Psoas muscle (tissue), 8 donors: ENCODE data around the gene TUSC2. TPM values are rescaled to one million over a fixed set of nuclear protein-coding genes. Genes with fewer than 3 reads are reported as not detected.

Experiments used
- ATAC-seq, 4 donors: fragments of 200-7000 bp; cut with Tn5 transposase; one replicate each; pipeline ENCODE4 v1.9.1; 2020; ENCODE audit warnings: moderate library complexity in 3 of 4, mild to moderate bottlenecking in 2 of 4
- DNase-seq, 2 donors: peaks; one replicate each; pipeline ENCODE4 v3.0.0-alpha.2; 2020
- H3K27ac ChIP-seq: fragments of 200-600 bp; one replicate; pipeline ENCODE4 v1.8.0; 2022
- H3K27me3 ChIP-seq, 3 donors: fragments of 200-600 bp in 1 of 3; one replicate each; pipeline versions ENCODE4 v1.6.1 to v1.8.0; 2013 to 2022; ENCODE audit warnings: low read length in 2 of 3, mild to moderate bottlenecking in 2 of 3, moderate library complexity in 1 of 3; ENCODE audit not compliant: insufficient read depth in 3 of 3
- H3K36me3 ChIP-seq, 2 donors: fragments of 200-600 bp in 1 of 2; one replicate each; pipeline versions ENCODE4 v1.6.1 to v1.8.0; 2013 to 2022; ENCODE audit warnings: low read depth in 1 of 2, mild to moderate bottlenecking in 1 of 2, moderate library complexity in 1 of 2; ENCODE audit not compliant: insufficient read depth in 1 of 2
- H3K4me1 ChIP-seq: fragments of 200-600 bp; one replicate; pipeline ENCODE4 v1.8.0; 2022
- H3K4me3 ChIP-seq: fragments of 200-600 bp; one replicate; pipeline ENCODE4 v1.8.0; 2022; ENCODE audit warnings: mild to moderate bottlenecking
- H3K9me3 ChIP-seq: fragments of 200-600 bp; one replicate; pipeline ENCODE4 v1.8.0; 2022
- WGBS, 3 donors: extraction: QIAGEN DNeasy Blood & Tissue Kit; methylation state at CpG; one replicate each; pipeline versions ENCODE4 v1.1.6 to v1.1.7; 2013; 5-methylcytosine and 5-hydroxymethylcytosine counted together
- intact Hi-C, 2 donors: fragments of 100-400 bp; cut with DNase I; formaldehyde crosslinking; loops; one replicate each; pipeline versions ENCODE4 v1.11.0 to v1.14.2; 2022
- polyA plus RNA-seq, 3 donors: library from polyadenylated mRNA; stranded (reverse); fragments of 200-250 nt; gene quantifications; one replicate each; pipeline ENCODE4 v1.2.3, GENCODE V29; 2013
- total RNA-seq, 4 donors: library from RNA; stranded (reverse); fragmentation: NEBNext Ultra II Directional in 2 of 4; extraction: Animal tissue kit (Norgen Biotek cat#: 25700) in 2 of 4; gene quantifications; one replicate each; pipeline versions ENCODE4 v1.2.1 to v1.2.4, GENCODE V29; 2021 to 2023
- TF ChIP-seq, protein P1 (sequence below): fragments of 200-600 bp; IDR thresholded peaks from one replicate; pipeline ENCODE4 v1.8.0; 2022; ENCODE audit warnings: antibody characterized with exemption
- donor health status: healthy with polysubstance abuse.
- donor health status: DM: no; HTN: no; CAD: no; lungs with moderate emphysema.
- donor health status: Bipolar disorder and iron deficiency.
- donor health status: healthy.
- donor health status: DM: yes; HTN: yes; CAD: no.
- donor health status: DM: no; HTN: no; CAD: no.
- donor health status: DM: no; HTN: no; CAD: no.
- donor health status: DM: yes; HTN: yes; CAD: no.

Gene TUSC2
- total and polyA plus RNA-seq, 7 donors: 31.5 to 100 (median 38.0) TPM

DNA sequence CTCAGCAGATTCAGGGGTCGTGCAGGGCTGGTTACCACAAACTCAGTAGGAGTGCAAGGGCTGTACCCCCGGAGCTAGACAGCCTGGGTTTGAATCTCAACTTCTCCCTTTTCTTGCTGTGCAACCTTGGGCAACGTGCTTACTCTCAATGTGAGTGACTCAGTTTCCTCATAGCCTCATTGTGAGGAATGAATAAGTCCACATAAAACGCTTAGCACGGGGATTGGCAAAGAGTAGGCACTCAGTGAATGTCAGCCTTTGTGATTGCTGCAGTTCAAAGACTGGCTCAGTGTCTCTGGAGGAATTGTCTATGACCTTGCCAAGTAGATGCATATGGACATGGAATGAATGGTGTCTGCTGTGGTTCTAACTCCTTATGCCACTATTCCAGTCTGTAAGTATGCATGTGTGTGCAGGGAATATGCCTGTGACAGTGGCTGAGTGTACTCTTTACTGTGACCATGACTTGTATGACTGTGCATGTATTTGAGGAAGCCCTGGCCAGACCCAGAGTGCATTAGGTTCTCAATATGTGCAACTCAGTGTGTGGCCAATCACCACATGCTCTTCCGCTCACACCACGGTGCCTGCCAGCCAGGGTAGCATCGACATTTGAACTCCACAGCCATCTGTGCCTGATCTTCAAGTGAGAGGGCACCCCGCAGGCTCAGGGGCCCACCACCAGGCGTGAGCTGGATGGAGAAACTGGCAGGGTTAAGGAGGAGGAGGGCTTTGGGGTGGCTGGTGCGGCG, 27.9 kb downstream of the TUSC2 start:
- H3K27me3 ChIP-seq: no peaks in the 10 kb centered on the region
- peak overlapping the region; percentile 76 for H3K4me3 ChIP-seq
- DNase-seq (peak in 1 of 2 donors; percentile 71), ATAC-seq (peak in 3 of 4 donors; percentile 17 to 31 (median 30))
- H3K27ac ChIP-seq: peak overlapping the region; percentile 88
- H3K4me1 ChIP-seq: peaks cover 29% of the 10 kb centered on the region
- H3K9me3 ChIP-seq: no peaks in the 10 kb centered on the region
- WGBS, 3 donors: 27 to 38% (median 29%) methylated on average over 12 of the region's 12 CpGs
- peaks cover 0 to 6% of the 10 kb centered on the region in 2 donors for H3K36me3 ChIP-seq
- intact Hi-C loops: no loop called here
- TF ChIP-seq, protein P1, sequence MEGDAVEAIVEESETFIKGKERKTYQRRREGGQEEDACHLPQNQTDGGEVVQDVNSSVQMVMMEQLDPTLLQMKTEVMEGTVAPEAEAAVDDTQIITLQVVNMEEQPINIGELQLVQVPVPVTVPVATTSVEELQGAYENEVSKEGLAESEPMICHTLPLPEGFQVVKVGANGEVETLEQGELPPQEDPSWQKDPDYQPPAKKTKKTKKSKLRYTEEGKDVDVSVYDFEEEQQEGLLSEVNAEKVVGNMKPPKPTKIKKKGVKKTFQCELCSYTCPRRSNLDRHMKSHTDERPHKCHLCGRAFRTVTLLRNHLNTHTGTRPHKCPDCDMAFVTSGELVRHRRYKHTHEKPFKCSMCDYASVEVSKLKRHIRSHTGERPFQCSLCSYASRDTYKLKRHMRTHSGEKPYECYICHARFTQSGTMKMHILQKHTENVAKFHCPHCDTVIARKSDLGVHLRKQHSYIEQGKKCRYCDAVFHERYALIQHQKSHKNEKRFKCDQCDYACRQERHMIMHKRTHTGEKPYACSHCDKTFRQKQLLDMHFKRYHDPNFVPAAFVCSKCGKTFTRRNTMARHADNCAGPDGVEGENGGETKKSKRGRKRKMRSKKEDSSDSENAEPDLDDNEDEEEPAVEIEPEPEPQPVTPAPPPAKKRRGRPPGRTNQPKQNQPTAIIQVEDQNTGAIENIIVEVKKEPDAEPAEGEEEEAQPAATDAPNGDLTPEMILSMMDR: no peak

DNA sequence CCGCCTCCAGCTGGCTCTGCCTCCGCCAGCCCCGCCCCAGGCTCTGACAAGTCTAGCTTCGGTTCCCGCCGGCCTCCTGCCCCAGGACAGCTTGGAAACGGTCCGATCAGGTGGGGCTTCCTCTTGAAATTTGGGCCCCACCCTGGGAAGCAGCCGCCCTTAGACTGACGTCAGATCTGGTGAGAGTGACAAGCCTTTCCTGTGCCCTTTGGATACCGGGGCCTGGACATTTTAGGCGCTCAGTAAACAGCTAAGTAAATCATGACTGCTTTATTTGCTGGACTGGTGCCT, 28.4 kb downstream of the TUSC2 start:
- intact Hi-C loops: no loop called here
- ATAC-seq (no peak), DNase-seq (no peak)
- Histone ChIP-seq H3K27ac (peak overlapping the region; percentile 88), H3K4me3 (peak overlapping the region; percentile 76), H3K9me3 (no peaks in the 10 kb centered on the region), H3K4me1 (peaks cover 29% of the 10 kb centered on the region), H3K27me3 (no peaks in the 10 kb centered on the region), H3K36me3 (peaks cover 0 to 6% of the 10 kb centered on the region in 2 donors)
- 0 to 1% (median 0%) methylated on average over 12 of the region's 12 CpGs for WGBS, 3 donors
- TF ChIP-seq, protein P1: no peak

DNA sequence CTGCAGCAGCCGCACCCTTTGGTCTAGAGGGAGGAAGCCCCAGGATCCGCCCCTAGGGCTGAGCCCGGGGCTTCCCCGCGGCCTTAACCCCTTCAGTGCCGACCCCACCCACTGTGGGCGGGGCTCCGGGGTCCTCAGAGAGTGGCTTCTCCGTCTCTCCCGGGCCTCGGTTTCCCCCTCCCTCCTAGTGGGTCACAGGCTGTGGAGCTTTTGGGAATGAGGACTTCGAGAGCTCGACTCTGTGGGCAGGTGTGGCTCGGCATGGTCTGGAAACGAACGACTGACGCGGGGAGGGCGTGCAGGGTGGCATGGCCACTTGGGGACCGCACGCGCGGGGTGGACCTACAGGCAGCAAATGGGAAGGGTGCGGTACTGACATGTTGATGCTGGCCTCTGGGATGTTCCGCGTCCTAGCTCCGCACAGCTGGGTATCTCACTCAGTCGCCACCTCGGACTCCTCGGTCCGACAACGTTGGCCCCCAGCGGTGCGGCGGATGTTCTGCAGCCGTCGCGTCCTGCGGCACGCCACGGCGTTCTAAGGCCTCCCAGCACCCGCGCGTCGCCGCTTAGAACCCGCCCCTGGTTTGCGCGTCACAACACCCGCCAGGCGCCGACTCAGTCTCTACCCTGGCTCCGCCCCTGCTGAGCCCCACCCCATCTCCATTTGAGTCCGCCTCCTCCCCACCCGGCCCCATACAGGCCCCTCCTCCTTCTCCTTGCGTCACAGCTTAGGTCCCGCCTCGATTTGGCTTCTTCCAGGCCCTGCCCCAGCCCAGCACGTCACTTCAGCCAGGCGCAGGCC, 29.0 kb downstream of the TUSC2 start, which contains the start of the genes HYAL3 and NAA80:
Gene HYAL3 (minus strand): TSS at position 570 of the 802 bp plus-strand sequence. CDS start 3,803 bp downstream, outside the sequence.
Gene NAA80 (minus strand): TSS at position 570 of the 802 bp plus-strand sequence. CDS start 1,942 bp downstream, outside the sequence.
- TF ChIP-seq, protein P1: peak; percentile 43
- DNase-seq: peak; percentile 99 to 100
- peak within 1 kb of the TSS; percentile 76 for H3K4me3 ChIP-seq
- H3K4me1 ChIP-seq: peaks cover 29% of the 10 kb centered on the region
- peaks cover 0 to 6% of the 10 kb centered on the region in 2 donors for H3K36me3 ChIP-seq
- H3K27me3 ChIP-seq: no peaks in the 10 kb centered on the region
- intact Hi-C loops: no loop called here
- no peaks in the 10 kb centered on the region for H3K9me3 ChIP-seq
- 0 to 1% (median 1%) methylated on average over 46 to 61 of the region's 61 CpGs for WGBS, 3 donors
- peak; percentile 89 to 91 (median 89) for ATAC-seq
- H3K27ac ChIP-seq: peak within 1 kb of the TSS; percentile 88

DNA sequence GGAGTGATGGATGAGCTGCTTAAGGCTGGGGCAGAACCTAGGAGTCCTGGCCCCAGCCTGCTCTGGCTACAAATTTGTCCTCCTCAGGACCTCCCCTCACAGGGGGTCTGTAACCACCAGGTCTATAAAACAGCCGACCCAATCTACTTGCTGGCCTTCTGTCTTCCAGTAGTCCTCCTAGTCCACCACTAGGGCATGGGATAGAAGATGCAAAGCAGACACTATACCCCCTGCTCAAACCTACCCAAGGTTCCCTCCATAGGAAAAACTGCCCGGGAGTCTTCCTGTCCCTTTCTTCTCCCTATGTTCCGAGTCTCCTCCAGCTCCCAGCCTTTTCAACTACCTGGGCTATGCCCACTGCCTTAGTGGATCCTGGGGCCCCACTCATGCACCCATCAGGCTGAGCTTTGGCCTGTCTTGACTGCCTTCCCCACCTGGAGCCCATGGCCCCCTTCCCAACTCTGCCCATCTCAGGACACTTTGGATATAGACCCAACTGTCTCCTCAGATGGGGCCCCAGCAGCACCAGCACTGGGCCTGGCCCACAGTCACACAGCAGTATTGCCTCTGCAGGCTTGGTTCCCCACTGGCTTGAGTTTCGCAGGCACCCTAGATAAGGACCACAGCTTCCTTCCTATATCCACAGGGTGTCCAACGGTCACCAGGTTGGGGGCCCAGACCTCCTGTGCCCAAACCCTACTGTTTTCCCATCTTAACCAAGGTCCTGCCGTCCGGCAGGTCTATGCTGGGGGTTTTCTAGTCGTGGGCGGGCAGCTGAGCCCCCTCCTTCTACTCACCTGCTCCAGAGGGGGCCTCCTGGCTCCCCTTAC, 29.9 kb downstream of the TUSC2 start:
- DNase-seq (peak in 1 of 2 donors; percentile 61), ATAC-seq (no peak)
- Histone ChIP-seq H3K27me3 (no peaks in the 10 kb centered on the region), H3K4me3 (peak overlapping the region; percentile 76), H3K4me1 (peaks cover 31% of the 10 kb centered on the region), H3K9me3 (no peaks in the 10 kb centered on the region), H3K36me3 (peaks cover 0 to 6% of the 10 kb centered on the region in 2 donors), H3K27ac (peak overlapping the region; percentile 87)
- 45 to 48% (median 46%) methylated on average over 9 of the region's 9 CpGs for WGBS, 3 donors
- intact Hi-C loops: no loop called here
- TF ChIP-seq, protein P1: no peak
